HG03039 (cell line): ENCODE results near the gene DCAF8.

Experiments used
- ATAC-seq: cut with Tn5 transposase; IDR thresholded peaks from one replicate; pipeline ENCODE4 v1.9.1; 2021; ENCODE audit warnings: mild to moderate bottlenecking, moderate library complexity; ENCODE audit not compliant: unreplicated experiment

DCAF8 gene

GRCh38 chr1:160171980-160172379, 90.4 kb downstream of the DCAF8 start:
- no peak for ATAC-seq

- no peak for ATAC-seq
Observed at GRCh38 chr1:160171354-160171753, 91.0 kb downstream of the DCAF8 start.

GRCh38 chr1:160169553-160170399, 92.6 kb downstream of the DCAF8 start:
- no peak for ATAC-seq

GRCh38 chr1:160168609-160169369, 93.6 kb downstream of the DCAF8 start:
- no peak for ATAC-seq

- no peak for ATAC-seq
Observed at GRCh38 chr1:160168016-160168415, 94.3 kb downstream of the DCAF8 start.

GRCh38 chr1:160167580-160167979, 94.8 kb downstream of the DCAF8 start:
- ATAC-seq, result no peak

GRCh38 chr1:160167056-160167455, 95.3 kb downstream of the DCAF8 start:
- ATAC-seq, result no peak

GRCh38 chr1:160166166-160166868, 96.0 kb downstream of the DCAF8 start:
- no peak for ATAC-seq
